ENCODE measurements around the gene SLC25A23. TPM values are rescaled to one million over a fixed set of nuclear protein-coding genes. Genes with fewer than 3 reads are reported as not detected.

Gene SLC25A23
- total RNA-seq, 1 experiment from 2014 or later: 42.9 TPM

- no CpG with 5 or more reads among the region's 7 CpGs for WGBS (ENCODE audit: extremely low coverage, insufficient read length, low lambda C conversion rate)
- Histone ChIP-seq H3K4me1 (ENCODE audit: insufficient read depth, low read length) (no peaks in the 10 kb centered on the region), H3K9ac (ENCODE audit: extremely low read depth, insufficient read length, low read length) (no peak overlapping the region)
Observed at GRCh38 chr19:6484831-6485230, 25.2 kb upstream of the SLC25A23 start.

More at GRCh38 chr19:6484831-6485230, 25.2 kb upstream of the SLC25A23 start:
- Histone ChIP-seq H3K18ac (ENCODE audit: insufficient read length, low read depth, low read length) (no peak overlapping the region), H3K14ac (ENCODE audit: insufficient read depth, low read length) (no peak overlapping the region), H2AK5ac (ENCODE audit: insufficient read length, low read length) (no peak overlapping the region), H3K79me2 (ENCODE audit: insufficient read depth, low read length) (no peaks in the 10 kb centered on the region), H3K4me2 (ENCODE audit: insufficient read depth, insufficient read length, low read length) (no peak overlapping the region), H3K23ac (ENCODE audit: insufficient read length, low read depth, low read length) (no peak overlapping the region), H2BK120ac (ENCODE audit: low read depth, low read length, poor library complexity, severe bottlenecking) (no peak overlapping the region), H2BK20ac (ENCODE audit: low read depth, low read length, poor library complexity, severe bottlenecking) (no peak overlapping the region), H4K91ac (ENCODE audit: insufficient read length, low read depth, low read length) (no peak overlapping the region), H3K27me3 (ENCODE audit: insufficient read depth, low read length) (no peaks in the 10 kb centered on the region), H4K5ac (ENCODE audit: insufficient read length, low read depth, low read length) (no peak overlapping the region), H4K8ac (replicated peaks; ENCODE audit: insufficient read length, low read depth, low read length) (no peak overlapping the region), H3K23me2 (ENCODE audit: insufficient read length, low read depth, low read length, poor library complexity, severe bottlenecking) (peaks cover under 1% of the 10 kb centered on the region), H3K79me1 (ENCODE audit: insufficient read depth, low read depth, low read length, poor library complexity, severe bottlenecking) (no peaks in the 10 kb centered on the region), H3T11ph (ENCODE audit: low read length) (no peak overlapping the region), H2AFZ (ENCODE audit: low read length) (no peak overlapping the region), H3K56ac (ENCODE audit: insufficient read length, low read depth, low read length) (no peak overlapping the region), H3K27ac (ENCODE audit: insufficient read length, low read depth, low read length) (no peak overlapping the region), H4K20me1 (ENCODE audit: control insufficient read depth, insufficient read depth, insufficient read length) (no peaks in the 10 kb centered on the region), H3K4ac (ENCODE audit: low read depth, low read length) (no peak overlapping the region), H3K9me3 (ENCODE audit: control insufficient read depth, low read depth, low read length) (no peaks in the 10 kb centered on the region), H2BK5ac (ENCODE audit: insufficient read length, low read length) (no peak overlapping the region), H2BK12ac (ENCODE audit: insufficient read length, low read depth, low read length) (no peak overlapping the region), H2BK15ac (ENCODE audit: low read depth, low read length) (no peak overlapping the region)
- DNase-seq: no peak
- H3K4me3 Mint-ChIP-seq: no peak overlapping the region
- TF ChIP-seq, protein P1, sequence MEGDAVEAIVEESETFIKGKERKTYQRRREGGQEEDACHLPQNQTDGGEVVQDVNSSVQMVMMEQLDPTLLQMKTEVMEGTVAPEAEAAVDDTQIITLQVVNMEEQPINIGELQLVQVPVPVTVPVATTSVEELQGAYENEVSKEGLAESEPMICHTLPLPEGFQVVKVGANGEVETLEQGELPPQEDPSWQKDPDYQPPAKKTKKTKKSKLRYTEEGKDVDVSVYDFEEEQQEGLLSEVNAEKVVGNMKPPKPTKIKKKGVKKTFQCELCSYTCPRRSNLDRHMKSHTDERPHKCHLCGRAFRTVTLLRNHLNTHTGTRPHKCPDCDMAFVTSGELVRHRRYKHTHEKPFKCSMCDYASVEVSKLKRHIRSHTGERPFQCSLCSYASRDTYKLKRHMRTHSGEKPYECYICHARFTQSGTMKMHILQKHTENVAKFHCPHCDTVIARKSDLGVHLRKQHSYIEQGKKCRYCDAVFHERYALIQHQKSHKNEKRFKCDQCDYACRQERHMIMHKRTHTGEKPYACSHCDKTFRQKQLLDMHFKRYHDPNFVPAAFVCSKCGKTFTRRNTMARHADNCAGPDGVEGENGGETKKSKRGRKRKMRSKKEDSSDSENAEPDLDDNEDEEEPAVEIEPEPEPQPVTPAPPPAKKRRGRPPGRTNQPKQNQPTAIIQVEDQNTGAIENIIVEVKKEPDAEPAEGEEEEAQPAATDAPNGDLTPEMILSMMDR (conservative IDR thresholded peaks at IDR 0.05): no peak
- no peaks in the 10 kb centered on the region for H3K36me3 Mint-ChIP-seq (ENCODE audit: insufficient read depth in 1 of 3, low read depth in 3 of 3)
- peaks cover 9 to 11% of the 10 kb centered on the region in 2 experiments for H3K4me1 Mint-ChIP-seq
- no peaks in the 10 kb centered on the region for H3K9me3 Mint-ChIP-seq
- H3K27me3 Mint-ChIP-seq (ENCODE audit: low read depth): peaks cover 13% of the 10 kb centered on the region
- H3K27ac Mint-ChIP-seq: no peak overlapping the region

Measured in H9 (cell line).